ENCODE data around the gene MRGPRE.

GRCh38 chr11:3182462-3182852 is 49.8 kb downstream of the MRGPRE start:
- TF ChIP-seq EZH2phosphoT487 (IDR thresholded peaks at IDR 0.05; ENCODE audit: insufficient read depth, low read depth), result no peak
- no peak for TF ChIP-seq EZH2 (IDR thresholded peaks at IDR 0.05; ENCODE audit: insufficient read depth, poor library complexity, severe bottlenecking)

All from GM23248 (cell line).